Panc1 (cell line): Measurements from ENCODE around the gene GMEB2. TPM values are rescaled to one million over a fixed set of nuclear protein-coding genes. Genes with fewer than 3 reads are reported as not detected.

Experiments used
- ATAC-seq: fragments of 200-7000 bp; cut with Tn5 transposase; 2 replicates; pipeline ENCODE4 v1.9.1; 2020; ENCODE audit warnings: mild to moderate bottlenecking, moderate library complexity
- BruUV-seq: library from RNA; stranded (reverse); fragments of 400-500 nt; replicated peaks from 2 replicates; lab custom pipeline; 2021; lab: Mats Ljungman, UMichigan
- CTCF ChIA-PET: fragments of 300-600 bp; sonication (Branson Sonifier 250); formaldehyde crosslinking; loops from one replicate; lab custom pipeline; 2022; ENCODE audit warnings: antibody characterized with exemption; lab: Charles Lee
- POLR2A ChIA-PET: fragments of 300-600 bp; sonication (Branson Sonifier 250); formaldehyde crosslinking; loops from one replicate; lab custom pipeline; 2022; ENCODE audit warnings: antibody characterized with exemption; lab: Charles Lee
- DNase-seq: peaks from one replicate; pipeline ENCODE4 v3.0.0-alpha.2; 2010; ENCODE audit warnings: low read depth, low spot score
- H3K27ac ChIP-seq: 2 replicates; pipeline ENCODE4 v1.5.1; 2011; ENCODE audit warnings: mild to moderate bottlenecking, low read length, inconsistent platforms
- H3K27me3 ChIP-seq: fragments of 200-500 bp; sonication (Bioruptor generic); 2 replicates; pipeline ENCODE4 v1.6.0; 2014; ENCODE audit warnings: low read length, inconsistent platforms; ENCODE audit not compliant: control insufficient read depth, insufficient read depth
- H3K36me3 ChIP-seq: fragments of 200-500 bp; sonication (Bioruptor generic); 2 replicates; pipeline ENCODE4 v1.5.1; 2014; ENCODE audit warnings: inconsistent platforms, mild to moderate bottlenecking, low read length, moderate library complexity; ENCODE audit not compliant: control insufficient read depth, insufficient read depth
- H3K4me1 ChIP-seq: 2 replicates; pipeline ENCODE4 v1.5.1; 2011; ENCODE audit warnings: inconsistent platforms, mild to moderate bottlenecking, low read length, moderate library complexity; ENCODE audit not compliant: control insufficient read depth, insufficient read depth
- H3K4me3 ChIP-seq, 2 experiments: 2 replicates each; pipeline ENCODE4 v1.5.1; 2011 to 2012; ENCODE audit warnings: low read depth in 2 of 2, low read length in 2 of 2, mild to moderate bottlenecking in 2 of 2, inconsistent platforms in 1 of 2, moderate library complexity in 1 of 2
- H3K9me3 ChIP-seq: fragments of 200-500 bp; sonication (Bioruptor generic); 2 replicates; pipeline ENCODE4 v1.5.1; 2014; ENCODE audit warnings: low read depth, mild to moderate bottlenecking, inconsistent platforms, low read length, moderate library complexity; ENCODE audit not compliant: control insufficient read depth, insufficient read depth
- POLR2AphosphoS5 ChIP-seq: IDR thresholded peaks from 2 replicates; pipeline ENCODE4 v1.6.1; 2012; ENCODE audit warnings: mild to moderate bottlenecking, low read depth, low read length, moderate library complexity
- SIN3A ChIP-seq: IDR thresholded peaks from 2 replicates; pipeline ENCODE4 v1.6.1; 2012; ENCODE audit warnings: low read depth, mild to moderate bottlenecking, low read length, moderate library complexity, borderline replicate concordance; ENCODE audit not compliant: insufficient read depth
- TCF7L2 ChIP-seq: IDR thresholded peaks from 2 replicates; pipeline ENCODE4 v1.6.1; 2011; ENCODE audit warnings: mild to moderate bottlenecking, low read depth, low read length, inconsistent platforms
- in situ Hi-C: cut with HindIII; loops from 2 replicates; pipeline ENCODE4 v1.10.0; 2016; ENCODE audit warnings: low sequenced_read_pairs, low pct_unique_long_range_greater_than_20kb
- intact Hi-C: fragments of 100-400 bp; cut with micrococcal nuclease; formaldehyde crosslinking; loops from one replicate; pipeline ENCODE4 v1.10.0; 2022; ENCODE audit not compliant: unreplicated experiment
- total RNA-seq: library from RNA; stranded (reverse); gene quantifications from one replicate; pipeline ENCODE4 v1.2.1, GENCODE V29; 2021; ENCODE audit not compliant: unreplicated experiment
- TF ChIP-seq, protein P1 (sequence below): fragments of 450-650 bp; IDR thresholded peaks from 2 replicates; pipeline ENCODE4 v1.5.1; 2017; ENCODE audit warnings: mild to moderate bottlenecking
- TF ChIP-seq, protein P2 (sequence below), 2 experiments: IDR thresholded peaks; 2 replicates each; pipeline ENCODE4 v1.6.1; 2011 to 2012; ENCODE audit warnings: low read depth in 2 of 2, control low read depth in 1 of 2, low read length in 1 of 2, mild to moderate bottlenecking in 1 of 2, moderate library complexity in 1 of 2; ENCODE audit not compliant: insufficient read depth in 1 of 2

GMEB2 gene
- total RNA-seq, 1 experiment from 2014 or later, result 13.1 TPM

DNA sequence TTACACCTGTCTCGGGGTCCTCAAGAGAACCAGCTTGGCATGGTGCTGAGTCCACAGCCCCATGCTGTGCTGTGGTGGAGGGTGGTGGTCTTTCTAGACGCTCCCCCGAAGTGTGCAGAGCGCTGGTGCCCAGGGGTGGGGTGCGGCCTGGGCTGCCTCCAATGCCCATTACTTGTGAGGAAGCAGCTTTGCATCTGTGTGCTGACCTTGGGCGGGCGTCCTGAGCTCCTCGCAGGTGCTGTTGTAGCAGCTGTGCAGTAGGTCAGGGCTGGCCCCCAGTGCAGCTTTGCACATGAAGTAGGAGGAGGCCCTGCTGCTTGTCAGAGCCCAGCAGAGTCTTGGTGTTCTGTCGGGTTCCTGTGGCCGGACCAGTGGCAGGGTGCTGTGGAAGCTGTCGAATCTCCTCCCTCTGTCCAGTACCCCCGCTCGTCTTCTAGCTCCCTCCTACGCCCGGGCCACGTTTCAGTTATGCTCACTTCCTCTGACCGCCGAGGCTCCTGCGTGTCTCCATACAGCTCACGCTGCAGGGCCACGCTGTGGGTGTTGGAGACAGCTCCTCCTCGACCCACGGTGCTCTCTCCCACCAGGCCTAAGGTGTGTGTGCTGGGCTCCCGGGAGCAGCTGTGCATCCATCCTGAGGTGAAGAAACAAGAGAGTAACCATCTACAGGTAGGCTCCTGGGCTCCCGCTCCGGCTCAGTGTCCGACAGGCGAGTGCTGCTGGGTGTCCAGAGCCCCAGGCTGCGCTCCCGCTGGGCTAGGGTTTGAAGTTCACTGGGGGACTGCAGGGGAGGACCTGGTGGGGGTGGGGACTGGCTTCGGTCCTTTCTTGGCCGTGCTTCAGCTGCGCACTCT, 35.3 kb upstream of the GMEB2 start:
- BruUV-seq, result no TSS peak
- H3K4me1 ChIP-seq, result peaks cover 8% of the 10 kb centered on the region
- H3K4me3 ChIP-seq, result no peak overlapping the region
- H3K36me3 ChIP-seq, result peaks cover 3% of the 10 kb centered on the region; the same call in 1 of the 2 replicates
- intact Hi-C loops (no loop called here), in situ Hi-C loops (no loop called here)
- no peak for ATAC-seq
- TF ChIP-seq, protein P1, sequence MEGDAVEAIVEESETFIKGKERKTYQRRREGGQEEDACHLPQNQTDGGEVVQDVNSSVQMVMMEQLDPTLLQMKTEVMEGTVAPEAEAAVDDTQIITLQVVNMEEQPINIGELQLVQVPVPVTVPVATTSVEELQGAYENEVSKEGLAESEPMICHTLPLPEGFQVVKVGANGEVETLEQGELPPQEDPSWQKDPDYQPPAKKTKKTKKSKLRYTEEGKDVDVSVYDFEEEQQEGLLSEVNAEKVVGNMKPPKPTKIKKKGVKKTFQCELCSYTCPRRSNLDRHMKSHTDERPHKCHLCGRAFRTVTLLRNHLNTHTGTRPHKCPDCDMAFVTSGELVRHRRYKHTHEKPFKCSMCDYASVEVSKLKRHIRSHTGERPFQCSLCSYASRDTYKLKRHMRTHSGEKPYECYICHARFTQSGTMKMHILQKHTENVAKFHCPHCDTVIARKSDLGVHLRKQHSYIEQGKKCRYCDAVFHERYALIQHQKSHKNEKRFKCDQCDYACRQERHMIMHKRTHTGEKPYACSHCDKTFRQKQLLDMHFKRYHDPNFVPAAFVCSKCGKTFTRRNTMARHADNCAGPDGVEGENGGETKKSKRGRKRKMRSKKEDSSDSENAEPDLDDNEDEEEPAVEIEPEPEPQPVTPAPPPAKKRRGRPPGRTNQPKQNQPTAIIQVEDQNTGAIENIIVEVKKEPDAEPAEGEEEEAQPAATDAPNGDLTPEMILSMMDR, result no peak
- no peak for TF ChIP-seq POLR2AphosphoS5
- TF ChIP-seq, protein P2, sequence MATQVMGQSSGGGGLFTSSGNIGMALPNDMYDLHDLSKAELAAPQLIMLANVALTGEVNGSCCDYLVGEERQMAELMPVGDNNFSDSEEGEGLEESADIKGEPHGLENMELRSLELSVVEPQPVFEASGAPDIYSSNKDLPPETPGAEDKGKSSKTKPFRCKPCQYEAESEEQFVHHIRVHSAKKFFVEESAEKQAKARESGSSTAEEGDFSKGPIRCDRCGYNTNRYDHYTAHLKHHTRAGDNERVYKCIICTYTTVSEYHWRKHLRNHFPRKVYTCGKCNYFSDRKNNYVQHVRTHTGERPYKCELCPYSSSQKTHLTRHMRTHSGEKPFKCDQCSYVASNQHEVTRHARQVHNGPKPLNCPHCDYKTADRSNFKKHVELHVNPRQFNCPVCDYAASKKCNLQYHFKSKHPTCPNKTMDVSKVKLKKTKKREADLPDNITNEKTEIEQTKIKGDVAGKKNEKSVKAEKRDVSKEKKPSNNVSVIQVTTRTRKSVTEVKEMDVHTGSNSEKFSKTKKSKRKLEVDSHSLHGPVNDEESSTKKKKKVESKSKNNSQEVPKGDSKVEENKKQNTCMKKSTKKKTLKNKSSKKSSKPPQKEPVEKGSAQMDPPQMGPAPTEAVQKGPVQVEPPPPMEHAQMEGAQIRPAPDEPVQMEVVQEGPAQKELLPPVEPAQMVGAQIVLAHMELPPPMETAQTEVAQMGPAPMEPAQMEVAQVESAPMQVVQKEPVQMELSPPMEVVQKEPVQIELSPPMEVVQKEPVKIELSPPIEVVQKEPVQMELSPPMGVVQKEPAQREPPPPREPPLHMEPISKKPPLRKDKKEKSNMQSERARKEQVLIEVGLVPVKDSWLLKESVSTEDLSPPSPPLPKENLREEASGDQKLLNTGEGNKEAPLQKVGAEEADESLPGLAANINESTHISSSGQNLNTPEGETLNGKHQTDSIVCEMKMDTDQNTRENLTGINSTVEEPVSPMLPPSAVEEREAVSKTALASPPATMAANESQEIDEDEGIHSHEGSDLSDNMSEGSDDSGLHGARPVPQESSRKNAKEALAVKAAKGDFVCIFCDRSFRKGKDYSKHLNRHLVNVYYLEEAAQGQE (IDR thresholded peaks at IDR 0.05; ENCODE audit: insufficient read depth in 1 of 2, low read depth in 2 of 2, low read length in 1 of 2), result no peak
- no peak for TF ChIP-seq TCF7L2
- no peak for TF ChIP-seq SIN3A
- no peaks in the 10 kb centered on the region for H3K27me3 ChIP-seq
- CTCF ChIA-PET, result no interaction called here
- POLR2A ChIA-PET, result no interaction called here
- H3K9me3 ChIP-seq, result no peaks in the 10 kb centered on the region
- no peak overlapping the region for H3K27ac ChIP-seq
- DNase-seq, result no peak

DNA sequence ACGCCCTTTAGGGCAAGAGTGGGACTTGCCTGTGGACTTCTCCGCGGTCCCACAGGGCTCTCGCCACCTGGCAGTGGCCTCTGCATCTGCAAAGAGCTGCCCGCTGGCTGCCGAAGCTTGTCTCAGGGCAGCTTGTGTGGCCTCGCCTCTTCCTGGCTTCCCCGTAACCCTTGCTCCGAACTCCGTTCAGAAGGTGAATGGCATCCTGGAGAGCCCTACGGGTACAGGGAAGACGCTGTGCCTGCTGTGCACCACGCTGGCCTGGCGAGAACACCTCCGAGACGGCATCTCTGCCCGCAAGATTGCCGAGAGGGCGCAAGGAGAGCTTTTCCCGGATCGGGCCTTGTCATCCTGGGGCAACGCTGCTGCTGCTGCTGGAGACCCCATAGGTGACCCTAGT, 34.2 kb upstream of the GMEB2 start:
- ChIA-PET POLR2A (interaction anchor here (0.5 kb wide), 1 partner anchor 57 kb away, joined by 6 read pairs; no protein-coding TSS in a partner anchor), CTCF (no interaction called here)
- peaks cover 9% of the 10 kb centered on the region for H3K4me1 ChIP-seq
- no peak overlapping the region for H3K4me3 ChIP-seq
- H3K27me3 ChIP-seq, result no peaks in the 10 kb centered on the region
- peaks cover 3% of the 10 kb centered on the region; the same call in 1 of the 2 replicates for H3K36me3 ChIP-seq
- in situ Hi-C loops, result no loop called here
- no peaks in the 10 kb centered on the region for H3K9me3 ChIP-seq
- intact Hi-C loops, result no loop called here
- TF ChIP-seq, protein P1, result no peak
- TF ChIP-seq SIN3A (no peak), POLR2AphosphoS5 (no peak), TCF7L2 (no peak)
- TF ChIP-seq, protein P2 (IDR thresholded peaks at IDR 0.05; ENCODE audit: insufficient read depth in 1 of 2, low read depth in 2 of 2, low read length in 1 of 2), result no peak
- BruUV-seq, result no TSS peak
- DNase-seq (no peak), ATAC-seq (no peak)
- H3K27ac ChIP-seq, result no peak overlapping the region
